HG03469 (cell line): Measurements from ENCODE around the gene C5orf58.
A peak's percentile ranks its signal among the peaks of the same experiment; 100 is the strongest.

Experiments
- ATAC-seq: cut with Tn5 transposase; IDR thresholded peaks from one replicate; pipeline ENCODE4 v1.9.1; 2021; ENCODE audit warnings: mild to moderate bottlenecking, moderate library complexity, moderate number of reproducible peaks; ENCODE audit not compliant: unreplicated experiment

The C5orf58 gene

DNA sequence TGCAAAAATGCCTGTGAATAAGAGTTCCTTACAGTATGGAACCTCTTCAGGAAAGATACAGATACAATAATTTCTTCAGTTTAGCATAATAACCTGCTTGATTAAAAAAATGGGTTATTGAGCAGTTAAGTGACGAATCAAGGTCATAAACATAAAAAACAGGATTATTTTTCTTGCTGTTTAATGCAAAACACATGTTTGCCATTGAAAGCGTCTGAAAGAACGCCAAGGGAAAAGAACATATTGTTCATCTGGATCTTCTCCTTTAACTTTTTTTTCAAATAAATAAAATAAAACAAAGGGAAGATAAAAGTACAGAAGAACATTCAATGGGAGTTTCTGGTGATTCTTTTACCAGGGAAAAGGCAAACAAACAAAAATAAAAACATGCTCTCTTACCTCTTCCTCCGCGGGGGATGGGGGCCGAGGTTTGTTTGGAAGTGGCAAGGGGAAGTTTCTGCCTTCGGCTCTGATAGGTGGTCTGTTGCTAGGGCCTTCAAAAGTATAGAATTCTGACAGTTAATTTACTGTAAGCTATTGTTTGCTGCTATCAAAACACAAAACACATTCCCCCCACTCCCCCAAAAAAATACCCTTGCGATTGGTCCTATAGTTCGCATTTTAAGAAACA lies 20.1 kb downstream of the C5orf58 start:
- ATAC-seq, result no peak

DNA sequence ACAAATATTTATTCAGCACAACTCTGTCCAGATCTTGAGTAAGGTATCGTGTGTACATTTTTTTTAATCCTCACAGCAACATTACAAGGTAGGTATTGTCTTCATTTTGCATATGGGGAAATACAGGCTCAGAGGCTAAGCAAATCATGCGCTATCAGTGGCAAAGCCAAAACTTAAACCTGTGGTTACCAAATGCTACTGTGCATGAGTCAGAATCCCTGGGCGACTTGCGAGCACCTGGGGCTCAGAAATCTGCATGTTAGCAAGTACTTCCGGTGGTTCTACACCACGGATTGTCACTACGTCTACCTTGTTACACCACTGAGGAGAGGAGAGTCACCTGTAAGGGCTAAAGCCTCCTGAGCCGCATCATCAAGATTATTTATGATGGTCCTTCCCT lies 21.3 kb downstream of the C5orf58 start:
- peak; percentile 93 for ATAC-seq

DNA sequence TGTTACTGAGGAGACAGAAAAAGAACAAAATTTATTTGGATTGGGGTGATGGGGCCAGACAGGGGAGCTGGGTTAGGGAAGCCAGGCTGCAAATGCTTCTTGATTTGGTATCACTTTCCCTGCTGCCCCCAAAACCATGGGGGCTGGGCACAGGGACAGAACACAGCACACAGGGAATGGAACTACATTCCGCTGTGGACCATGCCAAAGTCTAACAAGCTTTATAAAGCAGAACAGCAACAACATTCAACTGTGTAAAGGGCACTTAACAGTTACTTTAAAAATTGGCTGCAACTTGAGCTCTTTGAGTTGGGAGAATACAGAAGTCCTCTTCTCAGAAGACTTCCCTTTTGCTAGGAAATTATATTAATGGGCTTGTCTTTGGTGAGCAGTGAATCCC lies 23.8 kb downstream of the C5orf58 start:
- no peak for ATAC-seq

DNA sequence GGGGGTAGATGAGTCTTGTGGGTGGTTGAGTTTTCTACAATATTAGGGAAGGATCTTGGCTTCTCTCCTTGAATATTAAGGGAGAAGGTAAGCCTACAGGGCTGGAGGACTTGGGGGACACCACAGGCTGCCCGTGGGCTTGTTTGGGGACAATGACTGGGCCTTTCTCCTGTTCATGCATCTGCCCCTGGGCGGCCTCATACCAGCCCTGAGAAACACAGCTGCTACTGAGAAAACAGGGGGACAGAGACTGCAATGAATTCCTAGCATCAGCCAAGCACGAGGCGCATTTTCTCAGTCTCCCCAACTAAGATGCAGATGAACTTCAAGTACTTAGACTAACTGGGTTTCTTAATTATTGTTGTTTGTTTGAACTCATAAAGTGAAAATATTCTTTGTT lies 24.6 kb downstream of the C5orf58 start:
- no peak for ATAC-seq

DNA sequence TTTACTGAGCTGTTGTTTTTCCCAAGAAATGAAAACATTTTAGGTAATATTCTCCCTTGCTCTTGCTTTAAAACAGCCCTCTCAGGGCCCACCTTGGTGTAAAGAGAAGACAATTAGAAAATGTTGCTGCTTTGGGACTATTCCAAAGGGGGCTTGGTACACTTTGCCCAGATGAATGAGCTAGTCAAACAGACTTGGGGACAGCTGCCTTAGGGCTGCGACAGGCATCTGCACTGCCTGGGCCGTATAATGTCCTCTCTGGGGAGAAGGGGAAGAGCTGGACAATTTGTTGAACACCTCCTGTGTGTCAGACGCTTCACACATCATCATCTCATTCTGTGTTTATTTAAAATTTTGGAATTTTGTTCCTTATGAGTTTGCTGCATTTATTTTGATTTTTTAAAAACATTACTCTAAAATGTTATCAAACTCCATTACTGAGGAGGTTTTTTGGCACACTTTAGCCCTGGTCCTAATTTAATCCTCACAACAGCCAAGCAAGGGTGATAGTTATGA lies 28.8 kb downstream of the C5orf58 start:
- ATAC-seq, result no peak

DNA sequence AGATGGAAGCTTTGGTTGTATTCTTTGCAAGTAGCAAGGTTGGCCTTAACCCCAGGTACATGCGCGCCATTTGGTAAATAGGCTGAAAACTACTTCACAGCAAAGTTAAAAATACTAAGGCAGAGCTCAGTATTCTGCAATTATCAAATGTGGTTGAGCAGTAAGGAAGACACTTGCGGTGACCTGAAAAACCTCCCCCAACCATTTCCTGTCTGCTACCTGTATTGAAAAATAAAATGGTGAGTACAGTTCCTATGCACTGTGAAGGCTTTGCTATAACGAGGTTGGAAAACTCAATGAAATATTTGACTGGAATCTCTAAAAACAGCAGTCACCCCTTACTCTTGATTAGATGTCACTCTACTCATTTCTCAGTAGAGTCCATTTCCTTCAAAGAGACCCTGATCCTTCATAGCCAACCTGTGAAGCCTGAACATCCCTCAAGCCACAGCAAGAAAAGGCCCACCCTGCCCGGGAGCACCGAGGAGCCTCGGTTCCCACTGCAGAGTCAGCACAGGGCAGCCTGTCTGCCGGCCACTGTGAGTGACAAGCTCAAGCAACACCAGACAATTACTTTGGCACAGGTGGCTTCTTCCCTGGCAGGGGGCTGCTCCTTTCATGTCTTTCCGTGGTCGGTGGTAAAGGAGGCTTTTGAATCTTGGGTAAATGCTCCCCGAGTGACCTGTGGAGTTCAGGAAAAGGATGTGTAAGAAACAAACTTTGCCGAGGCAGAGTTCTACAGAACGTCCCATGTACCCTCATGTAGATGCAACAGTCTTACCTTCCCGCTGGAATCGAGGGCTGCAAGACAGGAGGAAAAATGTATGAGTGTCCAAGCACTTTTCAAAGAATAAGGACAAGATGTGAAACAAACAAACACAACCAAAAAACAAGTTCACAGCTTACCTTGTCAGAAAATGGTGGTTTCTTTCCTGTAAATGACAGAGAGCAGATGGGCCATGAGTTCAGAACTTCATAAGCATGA lies 29.6 kb downstream of the C5orf58 start:
- no peak for ATAC-seq

DNA sequence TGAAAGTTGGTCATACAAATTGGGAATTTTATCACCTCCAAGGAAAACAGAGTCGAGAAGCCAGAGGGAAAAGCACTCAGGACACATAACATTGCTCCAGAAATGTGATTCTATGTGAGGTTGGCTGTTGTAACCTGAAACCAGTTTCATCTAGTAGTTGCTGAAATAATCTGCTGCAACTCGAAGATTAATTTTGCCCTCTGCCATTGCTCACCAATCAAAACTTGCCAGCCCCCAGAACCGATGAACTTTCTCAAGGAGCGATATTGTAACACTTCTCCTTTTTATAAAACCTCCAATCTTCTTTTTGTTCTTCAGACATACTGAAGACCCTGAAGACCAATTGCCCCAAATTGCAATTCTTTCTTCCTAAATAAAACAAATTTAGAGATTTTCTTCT lies 31.1 kb downstream of the C5orf58 start:
- no peak for ATAC-seq

DNA sequence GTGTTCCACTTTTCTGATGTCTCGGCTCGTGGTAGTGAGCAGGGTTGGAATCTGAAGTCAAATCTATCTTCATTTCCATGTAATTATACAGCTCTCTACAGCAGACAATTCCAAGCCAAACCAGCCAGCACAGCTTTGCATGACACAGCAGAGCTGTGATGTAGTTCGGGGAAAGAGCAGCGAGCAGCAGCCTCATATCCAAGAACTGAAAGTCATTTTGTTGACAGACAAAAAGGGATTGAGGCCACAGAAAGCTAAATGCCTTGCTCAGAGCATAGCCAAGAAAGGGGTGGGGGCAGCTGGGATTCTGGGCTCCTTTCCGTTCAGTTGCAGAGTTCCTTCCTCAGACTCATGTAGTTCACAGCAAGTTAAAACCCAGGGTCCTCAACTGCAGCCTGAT lies 32.7 kb downstream of the C5orf58 start:
- no peak for ATAC-seq

DNA sequence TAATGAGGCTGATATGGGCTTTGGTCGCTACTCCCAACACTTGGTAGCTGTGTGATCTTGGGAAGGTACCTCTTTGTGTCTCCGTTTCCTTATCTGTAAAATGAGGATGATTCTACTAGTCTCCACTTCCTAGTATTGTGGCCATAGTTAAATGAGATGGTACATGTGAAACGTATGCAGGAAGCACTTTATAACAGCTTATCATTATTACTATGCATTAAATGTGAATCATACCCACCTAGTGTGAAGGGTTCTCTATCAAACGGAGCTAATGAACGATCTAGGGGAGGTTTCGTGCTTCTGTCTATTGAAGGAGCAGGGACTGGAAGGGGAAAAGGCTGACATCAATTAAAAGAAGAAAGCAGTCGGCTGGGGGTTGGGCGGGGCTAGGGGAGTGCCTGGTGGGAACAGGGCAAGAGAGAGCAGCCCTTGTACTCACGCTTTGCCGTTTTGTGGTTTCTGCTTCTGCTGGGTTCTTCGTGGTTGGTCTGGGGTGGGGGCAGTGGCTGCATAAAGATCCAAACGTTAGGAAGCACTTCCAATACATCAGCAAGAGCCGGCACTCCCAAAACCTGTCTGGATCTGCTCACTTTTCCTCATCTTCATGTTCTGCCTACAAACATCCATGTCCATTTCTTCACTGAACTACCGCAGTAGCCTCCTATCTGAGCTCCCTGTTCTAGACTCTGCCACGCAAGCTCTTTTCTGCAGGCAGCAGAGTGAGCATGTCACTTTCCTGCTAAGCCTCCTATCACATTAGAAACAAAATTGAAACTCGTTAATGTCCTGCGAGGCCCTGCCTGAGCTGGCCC lies 34.0 kb downstream of the C5orf58 start:
- ATAC-seq, result no peak

DNA sequence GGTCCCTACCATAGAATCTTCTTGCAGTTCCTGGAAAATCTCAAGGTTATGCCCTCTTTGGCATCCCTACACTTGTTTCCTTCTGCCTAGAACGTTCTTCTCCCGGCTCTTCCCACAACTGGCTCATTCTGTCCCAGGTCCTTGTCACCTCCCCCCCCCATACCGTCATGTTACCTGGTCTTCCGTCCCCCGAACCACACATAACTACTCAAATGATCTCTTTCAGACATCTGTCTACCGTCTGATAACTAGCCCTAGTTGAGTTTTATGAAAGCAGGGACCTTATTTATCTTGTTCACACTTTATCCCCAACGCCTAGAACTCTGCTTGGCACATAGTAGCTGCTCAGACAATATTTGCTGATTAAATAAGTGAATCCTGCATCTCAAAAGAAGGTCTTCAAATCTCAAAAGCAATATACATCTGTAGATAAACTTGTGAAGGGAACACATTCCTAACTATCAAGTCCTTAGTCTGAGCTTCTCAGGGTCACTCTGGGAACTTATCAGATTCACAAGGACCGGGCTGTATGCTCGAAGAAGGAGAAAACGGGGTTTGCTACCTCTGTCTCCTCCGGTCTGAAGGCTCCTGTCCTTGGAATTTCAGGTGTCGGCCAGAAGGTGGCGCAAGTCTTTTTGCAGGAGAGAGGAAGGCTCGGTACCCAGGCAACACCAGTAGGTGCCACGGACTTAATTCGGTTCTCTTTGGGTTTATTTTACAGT lies 34.8 kb downstream of the C5orf58 start:
- ATAC-seq, result peak; percentile 69

DNA sequence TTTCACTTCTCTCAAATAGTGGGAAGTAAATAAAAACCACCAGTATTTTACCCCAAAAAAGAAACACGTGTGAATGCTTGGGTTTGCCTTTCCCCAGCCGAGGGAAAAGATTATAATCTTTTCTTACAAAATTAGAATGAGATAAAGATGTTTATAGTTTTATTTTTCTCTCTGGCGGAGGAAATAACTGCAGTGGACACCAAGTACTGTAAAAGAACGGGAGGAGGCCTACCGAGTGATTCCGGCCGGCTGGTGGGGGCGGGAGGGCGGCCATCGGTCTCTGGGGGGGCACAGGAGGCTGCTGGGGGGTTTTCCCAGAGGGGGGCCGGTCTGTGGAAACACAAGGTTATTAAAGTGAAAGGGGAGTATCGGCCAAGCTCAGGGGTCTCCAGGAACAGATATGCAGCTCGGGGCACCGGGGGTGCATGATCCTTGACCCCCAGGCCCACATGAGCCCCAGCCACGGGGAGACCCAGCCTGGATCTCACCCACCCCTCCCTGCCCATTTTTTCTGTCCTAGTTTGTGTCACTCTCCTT lies 35.4 kb downstream of the C5orf58 start:
- ATAC-seq, result no peak

DNA sequence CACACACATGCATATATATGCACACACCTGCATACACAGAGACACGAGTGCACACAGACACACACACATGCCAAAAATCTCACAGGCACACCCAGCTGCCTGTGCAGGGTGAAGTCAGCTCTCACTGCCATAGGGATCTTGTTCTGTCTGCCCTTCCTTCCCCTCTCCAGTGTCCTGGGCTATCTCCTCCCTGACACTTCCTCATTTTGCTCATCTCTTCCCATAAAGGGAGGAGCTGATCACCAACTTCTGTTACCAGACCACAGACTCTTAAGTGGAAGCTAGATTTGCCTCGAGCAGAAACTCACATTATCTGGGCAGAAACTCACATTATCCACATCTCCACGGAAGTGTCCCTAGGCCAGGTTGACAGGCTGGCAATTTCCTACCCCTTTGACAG lies 36.1 kb downstream of the C5orf58 start:
- ATAC-seq, result no peak

DNA sequence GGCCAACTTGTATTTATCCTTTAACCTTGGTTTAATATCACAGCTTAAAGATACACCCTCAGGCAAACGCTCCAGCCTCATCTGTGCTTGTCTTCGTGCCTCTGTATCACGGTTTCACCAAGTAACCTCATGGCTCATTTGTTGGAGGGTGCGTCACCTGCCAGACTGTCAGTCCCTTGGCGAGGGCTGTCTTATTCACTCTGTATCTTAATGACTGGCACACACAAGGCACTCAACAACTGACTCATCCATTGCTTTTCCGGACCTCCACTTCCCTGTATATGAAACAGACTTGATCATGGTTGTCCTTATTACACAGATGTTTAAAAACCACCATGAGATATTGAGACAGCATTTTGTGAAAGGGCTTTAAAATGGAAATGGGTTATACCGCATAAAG lies 36.8 kb downstream of the C5orf58 start:
- ATAC-seq, result no peak

DNA sequence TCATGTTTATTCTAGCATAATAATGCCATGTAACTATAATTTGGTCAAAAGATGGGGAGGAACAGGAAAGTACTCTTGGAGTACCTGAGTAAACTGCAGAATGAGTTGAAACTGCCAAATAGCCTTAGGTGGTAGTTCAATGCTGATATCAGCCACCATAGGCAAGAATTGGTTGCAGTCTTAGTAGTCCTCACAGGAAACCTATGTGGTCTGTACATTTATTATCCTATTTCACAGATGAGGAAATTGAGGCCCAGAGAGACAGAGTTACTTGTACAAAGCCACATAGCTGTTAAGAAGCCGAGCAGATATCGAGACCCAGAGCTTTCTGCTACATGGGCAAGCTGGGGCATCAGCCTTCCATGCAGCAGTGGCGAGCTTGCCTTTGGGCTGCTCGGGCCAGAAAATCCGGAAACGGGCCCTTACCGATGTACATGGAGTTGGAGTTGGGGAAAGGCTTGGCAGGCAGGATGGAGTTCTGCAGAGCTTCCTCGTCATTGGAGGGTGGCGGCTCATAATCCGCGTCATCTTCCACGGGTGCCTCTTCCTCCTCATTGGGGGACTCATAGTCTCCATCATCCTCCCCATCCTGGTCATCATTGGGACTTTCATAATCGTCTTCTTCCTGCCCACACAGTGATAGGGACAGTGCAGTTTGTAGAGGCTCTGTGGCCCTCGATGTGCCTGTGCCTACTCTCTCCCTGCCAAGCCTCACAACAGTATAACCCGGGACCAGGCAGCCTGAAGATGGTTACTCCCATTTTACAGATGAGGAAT lies 37.7 kb downstream of the C5orf58 start:
- ATAC-seq, result no peak

DNA sequence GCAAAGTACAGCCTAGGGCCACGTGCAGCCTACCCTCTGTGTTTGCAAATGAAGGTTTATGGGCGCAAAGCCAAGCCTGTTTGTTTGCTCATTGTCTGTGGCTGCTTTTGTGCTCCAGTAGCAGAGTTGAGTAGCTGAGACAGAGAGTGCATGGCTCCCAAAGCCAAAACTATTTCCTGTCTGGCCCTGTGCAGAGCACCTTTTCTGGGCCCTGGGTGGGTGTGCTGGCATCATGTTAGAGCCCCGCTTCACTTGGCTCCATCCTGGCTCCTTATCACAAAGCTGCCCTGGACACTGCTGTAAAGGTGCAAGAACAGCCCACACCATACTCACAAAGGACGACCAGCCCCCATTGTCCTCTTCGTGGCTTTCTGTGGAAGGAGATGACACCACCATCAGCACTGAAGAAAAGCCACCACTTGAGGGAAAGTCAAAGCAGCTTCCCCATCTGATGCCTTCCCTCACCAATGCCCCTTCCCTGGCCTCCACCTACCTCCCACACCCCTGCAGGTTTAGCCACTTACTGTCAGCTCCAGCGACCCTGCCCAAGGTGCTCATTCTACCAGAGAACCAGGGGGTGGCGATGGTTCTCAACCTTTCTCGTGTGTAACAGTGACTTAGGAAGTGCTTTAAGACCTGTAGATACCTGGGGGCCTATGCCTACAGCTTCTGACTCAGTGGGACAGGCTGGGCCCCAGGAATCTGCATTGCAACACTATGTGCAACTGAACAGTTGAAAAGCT lies 41.4 kb downstream of the C5orf58 start:
- ATAC-seq, result no peak

DNA sequence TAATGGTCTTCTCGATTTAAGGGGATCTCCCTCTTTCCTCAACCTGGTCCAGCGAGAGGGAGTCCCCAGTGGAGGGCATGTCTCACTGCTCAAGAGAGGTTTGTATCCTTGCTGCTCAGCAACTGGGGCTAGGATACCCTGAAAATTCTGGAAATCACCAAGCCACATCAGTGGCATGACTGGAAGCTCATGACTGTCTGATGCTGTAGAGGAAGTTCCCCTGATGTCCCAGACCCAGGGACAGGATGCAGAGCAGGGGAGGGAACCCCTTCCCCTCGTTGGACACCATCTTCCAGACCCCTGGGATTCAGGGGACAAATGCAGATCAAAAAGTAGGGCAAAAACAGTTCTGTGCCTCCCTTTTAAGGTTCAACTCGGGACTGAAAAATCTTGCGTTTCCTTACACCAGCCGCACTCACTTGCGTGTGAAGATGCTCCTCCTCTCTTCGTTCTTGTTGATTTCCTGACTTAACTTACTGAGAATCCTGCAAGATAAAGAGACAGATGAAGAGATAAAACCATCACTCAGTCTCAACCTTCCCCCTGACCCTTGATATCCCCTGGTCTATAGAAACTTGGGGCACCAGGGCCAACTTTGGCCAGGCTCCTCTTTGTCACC lies 42.7 kb downstream of the C5orf58 start:
- ATAC-seq, result no peak

DNA sequence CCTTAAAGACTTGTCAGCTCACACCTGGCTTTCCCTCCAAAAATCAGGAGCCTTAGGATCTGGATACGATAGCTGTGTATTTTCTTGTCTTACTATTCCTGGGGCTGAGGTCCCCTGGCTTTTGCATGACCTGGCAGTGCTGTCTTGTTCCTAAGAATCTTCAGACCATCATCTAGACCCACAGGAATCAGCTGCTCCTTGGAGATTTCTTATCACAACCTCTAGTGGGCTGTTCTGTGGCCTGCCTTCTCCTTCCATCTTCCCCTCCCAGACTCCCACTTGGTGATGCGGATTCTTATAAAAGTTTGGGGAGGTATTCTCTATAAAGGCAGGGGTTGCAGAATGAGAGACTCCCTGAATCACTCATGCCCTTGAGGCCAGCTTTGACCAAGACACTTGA lies 43.4 kb downstream of the C5orf58 start:
- ATAC-seq, result no peak

DNA sequence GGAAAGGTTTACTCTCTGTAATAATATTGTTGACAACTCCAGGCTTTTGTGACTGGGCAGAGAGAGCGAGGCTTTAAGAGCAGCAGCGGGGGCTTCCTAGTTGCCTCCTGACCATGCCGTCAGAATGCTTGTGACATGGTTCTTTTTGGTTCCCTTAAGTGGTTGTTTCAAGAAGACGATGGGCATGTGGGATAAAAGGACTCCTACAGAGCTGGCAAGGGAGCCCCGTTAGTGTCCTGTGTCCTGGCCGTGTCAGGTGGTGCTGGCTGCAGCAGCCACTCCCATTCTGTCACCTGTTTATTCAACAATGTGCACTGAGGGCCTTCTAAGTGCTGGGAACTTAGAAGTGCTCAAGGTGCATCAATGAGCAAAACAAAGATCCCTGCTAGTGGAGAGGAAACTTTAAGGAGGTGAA lies 45.1 kb downstream of the C5orf58 start:
- no peak for ATAC-seq
